ENCODE measurements around the gene SLC25A23. TPM values are rescaled to one million over a fixed set of nuclear protein-coding genes. Genes with fewer than 3 reads are reported as not detected.

SLC25A23 gene
- total RNA-seq, 1 experiment from 2014 or later: 59.5 TPM

DNA sequence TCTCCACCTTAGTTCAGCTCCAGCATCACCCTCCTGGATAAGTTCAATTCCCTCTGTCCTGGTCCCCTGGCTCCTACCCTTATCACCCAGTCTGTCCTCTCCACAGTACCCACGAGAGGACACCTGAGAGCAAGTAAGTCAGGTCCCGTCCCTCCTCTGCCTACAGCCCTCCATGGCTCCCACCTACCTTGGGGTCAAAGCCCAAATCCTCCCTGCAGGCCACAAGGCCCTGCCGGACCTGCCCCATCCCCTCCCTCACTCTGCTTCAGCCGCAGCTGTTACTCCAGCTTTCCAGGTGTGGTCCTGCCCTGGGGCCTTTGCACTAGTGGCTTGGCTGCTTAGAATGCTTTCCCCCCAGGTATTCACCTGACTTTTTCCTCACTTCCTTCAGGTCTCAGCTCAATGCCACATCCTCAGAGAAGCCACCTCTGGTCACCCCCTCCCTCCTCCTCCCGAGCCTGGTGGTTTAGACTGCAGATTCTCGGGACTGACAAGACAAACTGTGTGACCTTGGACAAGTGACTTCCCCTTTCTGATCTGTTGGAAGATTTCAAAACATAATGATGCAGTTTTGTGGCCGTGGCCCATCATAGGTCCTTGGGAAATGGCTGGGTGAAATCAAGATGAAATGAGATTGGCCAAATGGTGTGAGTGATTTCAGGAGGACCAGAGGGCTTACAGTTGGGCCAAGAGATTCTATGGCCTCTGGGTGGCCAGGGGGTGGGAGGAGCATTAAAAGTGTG is 38.9 kb upstream of the SLC25A23 start:
- no peaks in the 10 kb centered on the region for H3F3A ChIP-seq (ENCODE audit: insufficient read depth, low read depth)
- no peaks in the 10 kb centered on the region for H4K20me1 ChIP-seq (ENCODE audit: insufficient read depth)
- ChIA-PET POLR2A (ENCODE audit: unreplicated experiment) (no interaction called here), CTCF (interaction anchor here (0.6 kb wide), 2 partner anchors 60 to 133 kb away, joined by 3 read pairs; no protein-coding TSS in a partner anchor)
- no peak for DNase-seq
- intact Hi-C loops (cut with micrococcal nuclease; ENCODE audit: unreplicated experiment): no loop called here
- no peaks in the 10 kb centered on the region for H3K9me3 ChIP-seq (ENCODE audit: insufficient read depth, low read depth)
- H3K79me2 ChIP-seq (ENCODE audit: low read depth): no peaks in the 10 kb centered on the region
- no peak overlapping the region for H3K4me3 ChIP-seq
- TF ChIP-seq EZH2 (IDR thresholded peaks at IDR 0.05; ENCODE audit: low read depth) (no peak), CTCF (conservative IDR thresholded peaks at IDR 0.05) (no peak)
- H3K36me3 ChIP-seq (ENCODE audit: low read depth): no peaks in the 10 kb centered on the region
- no peak overlapping the region for H2AFZ ChIP-seq
- no TSS peak for BruUV-seq (replicated peaks)
- no peaks in the 10 kb centered on the region for H3K27me3 ChIP-seq (ENCODE audit: insufficient read depth, low read depth)
- no peak overlapping the region for H3K4me2 ChIP-seq
- H3K4me1 ChIP-seq (replicated peaks; ENCODE audit: insufficient read depth): no peaks in the 10 kb centered on the region
- no peak overlapping the region for H3K27ac ChIP-seq
- no peaks in the 10 kb centered on the region for H3K9me2 ChIP-seq (ENCODE audit: insufficient read depth)

GRCh38 chr19:6495947-6496346 is 36.4 kb upstream of the SLC25A23 start:
- no peak overlapping the region for H2AFZ ChIP-seq
- intact Hi-C loops (cut with micrococcal nuclease; ENCODE audit: unreplicated experiment): no loop called here
- no peak overlapping the region for H3K4me2 ChIP-seq
- no peak overlapping the region for H3K27ac ChIP-seq
- no peak overlapping the region for H3K4me3 ChIP-seq
- H3K27me3 ChIP-seq (ENCODE audit: insufficient read depth, low read depth): no peaks in the 10 kb centered on the region
- H3K36me3 ChIP-seq (ENCODE audit: low read depth): no peaks in the 10 kb centered on the region
- H3K9me3 ChIP-seq (ENCODE audit: insufficient read depth, low read depth): no peaks in the 10 kb centered on the region
- DNase-seq: no peak
- ChIA-PET POLR2A (ENCODE audit: unreplicated experiment) (interaction anchor here (0.7 kb wide), 1 partner anchor 31 kb away, joined by 5 read pairs; no protein-coding TSS in a partner anchor), CTCF (no interaction called here)
- H3F3A ChIP-seq (ENCODE audit: insufficient read depth, low read depth): no peaks in the 10 kb centered on the region
- no peaks in the 10 kb centered on the region for H3K4me1 ChIP-seq (replicated peaks; ENCODE audit: insufficient read depth)
- BruUV-seq (replicated peaks): no TSS peak
- no peaks in the 10 kb centered on the region for H3K79me2 ChIP-seq (ENCODE audit: low read depth)
- H3K9me2 ChIP-seq (ENCODE audit: insufficient read depth): no peaks in the 10 kb centered on the region
- no peak for TF ChIP-seq CTCF (conservative IDR thresholded peaks at IDR 0.05)
- no peak for TF ChIP-seq EZH2 (IDR thresholded peaks at IDR 0.05; ENCODE audit: low read depth)
- H4K20me1 ChIP-seq (ENCODE audit: insufficient read depth): no peaks in the 10 kb centered on the region

GRCh38 chr19:6494438-6495036 is 34.9 kb upstream of the SLC25A23 start:
- Histone ChIP-seq H3K4me1 (replicated peaks; ENCODE audit: insufficient read depth) (no peaks in the 10 kb centered on the region), H3K9me2 (ENCODE audit: insufficient read depth) (no peaks in the 10 kb centered on the region), H3K27ac (no peak overlapping the region), H4K20me1 (ENCODE audit: insufficient read depth) (no peaks in the 10 kb centered on the region), H3K79me2 (ENCODE audit: low read depth) (no peaks in the 10 kb centered on the region), H3K27me3 (ENCODE audit: insufficient read depth, low read depth) (no peaks in the 10 kb centered on the region), H2AFZ (no peak overlapping the region), H3K9me3 (ENCODE audit: insufficient read depth, low read depth) (no peaks in the 10 kb centered on the region), H3F3A (ENCODE audit: insufficient read depth, low read depth) (no peaks in the 10 kb centered on the region), H3K36me3 (ENCODE audit: low read depth) (no peaks in the 10 kb centered on the region), H3K4me3 (no peak overlapping the region), H3K4me2 (no peak overlapping the region)
- BruUV-seq (replicated peaks): no TSS peak
- TF ChIP-seq CTCF (conservative IDR thresholded peaks at IDR 0.05): no peak
- no peak for TF ChIP-seq EZH2 (IDR thresholded peaks at IDR 0.05; ENCODE audit: low read depth)
- ChIA-PET CTCF (interaction anchor here (0.6 kb wide), 1 partner anchor 827 kb away, joined by 5 read pairs; no protein-coding TSS in a partner anchor), POLR2A (ENCODE audit: unreplicated experiment) (interaction anchor here (0.6 kb wide), 1 partner anchor 36 kb away, joined by 16 read pairs; no protein-coding TSS in a partner anchor)
- no peak for DNase-seq
- intact Hi-C loops (cut with micrococcal nuclease; ENCODE audit: unreplicated experiment): no loop called here
